ENCODE data around the gene NCOA3.

DNA sequence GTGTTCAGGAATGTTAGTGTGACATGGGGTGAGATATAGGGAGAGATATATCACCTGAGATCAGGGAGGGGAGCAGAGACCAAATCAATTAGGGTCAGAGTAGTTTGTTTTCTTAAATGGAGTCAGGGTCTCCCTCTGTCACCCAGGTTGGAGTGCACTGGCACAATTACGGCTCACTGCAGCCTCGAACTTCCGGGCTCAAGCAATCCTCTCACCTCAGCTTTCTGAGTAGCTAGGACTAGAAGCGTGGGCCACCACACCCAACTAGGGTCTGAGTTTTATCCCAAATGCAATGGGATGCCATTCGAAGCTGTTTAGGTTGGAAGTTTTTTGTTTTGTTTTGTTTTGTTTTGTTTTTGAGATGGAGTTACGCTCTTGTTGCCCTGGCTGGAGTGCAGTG lies 3.1 kb upstream of the NCOA3 start:
- TF ChIP-seq, protein P1, sequence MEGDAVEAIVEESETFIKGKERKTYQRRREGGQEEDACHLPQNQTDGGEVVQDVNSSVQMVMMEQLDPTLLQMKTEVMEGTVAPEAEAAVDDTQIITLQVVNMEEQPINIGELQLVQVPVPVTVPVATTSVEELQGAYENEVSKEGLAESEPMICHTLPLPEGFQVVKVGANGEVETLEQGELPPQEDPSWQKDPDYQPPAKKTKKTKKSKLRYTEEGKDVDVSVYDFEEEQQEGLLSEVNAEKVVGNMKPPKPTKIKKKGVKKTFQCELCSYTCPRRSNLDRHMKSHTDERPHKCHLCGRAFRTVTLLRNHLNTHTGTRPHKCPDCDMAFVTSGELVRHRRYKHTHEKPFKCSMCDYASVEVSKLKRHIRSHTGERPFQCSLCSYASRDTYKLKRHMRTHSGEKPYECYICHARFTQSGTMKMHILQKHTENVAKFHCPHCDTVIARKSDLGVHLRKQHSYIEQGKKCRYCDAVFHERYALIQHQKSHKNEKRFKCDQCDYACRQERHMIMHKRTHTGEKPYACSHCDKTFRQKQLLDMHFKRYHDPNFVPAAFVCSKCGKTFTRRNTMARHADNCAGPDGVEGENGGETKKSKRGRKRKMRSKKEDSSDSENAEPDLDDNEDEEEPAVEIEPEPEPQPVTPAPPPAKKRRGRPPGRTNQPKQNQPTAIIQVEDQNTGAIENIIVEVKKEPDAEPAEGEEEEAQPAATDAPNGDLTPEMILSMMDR (IDR thresholded peaks at IDR 0.05) = no peak
- TF ChIP-seq POLR2A (IDR thresholded peaks at IDR 0.05) = no peak
- no peak for TF ChIP-seq POLR2AphosphoS5 (IDR thresholded peaks at IDR 0.05)
